Neural crest cell (in vitro differentiated cells): Measurements from ENCODE around the gene INTS1. TPM values are rescaled to one million over a fixed set of nuclear protein-coding genes. Genes with fewer than 3 reads are reported as not detected.

Source experiments
- DNase-seq: peaks from one replicate; pipeline ENCODE4 v3.0.0; 2021; ENCODE audit warnings: low read depth, mixed read lengths, low spot score
- H3K27ac Mint-ChIP-seq: one replicate; pipeline ENCODE4 v1.8.0; 2021; ENCODE audit warnings: mild to moderate bottlenecking, mixed read lengths; ENCODE audit not compliant: unreplicated experiment
- H3K27me3 Mint-ChIP-seq: 2 replicates; pipeline ENCODE4 v1.8.0; 2021; ENCODE audit warnings: low read depth, mild to moderate bottlenecking, mixed read lengths
- H3K36me3 Mint-ChIP-seq: 2 replicates; pipeline ENCODE4 v1.8.0; 2021; ENCODE audit warnings: low read depth, mild to moderate bottlenecking, mixed read lengths
- H3K4me1 Mint-ChIP-seq: 2 replicates; pipeline ENCODE4 v1.8.0; 2021; ENCODE audit warnings: mixed read lengths
- H3K4me3 Mint-ChIP-seq: one replicate; pipeline ENCODE4 v1.8.0; 2021; ENCODE audit warnings: mild to moderate bottlenecking, mixed read lengths
- H3K9me3 Mint-ChIP-seq: 2 replicates; pipeline ENCODE4 v1.8.0; 2021; ENCODE audit warnings: mixed read lengths
- CTCF ChIP-seq: fragments of 200-600 bp; sonication (generic); conservative IDR thresholded peaks from 2 replicates; pipeline ENCODE4 v1.5.0; 2021; ENCODE audit warnings: antibody characterized with exemption, mild to moderate bottlenecking
- total RNA-seq: library from RNA; stranded (reverse); gene quantifications from 2 replicates; pipeline ENCODE4 v1.2.1, GENCODE V29; 2021

Gene INTS1
- total RNA-seq, 1 donor from 2014 or later, result 134 TPM

- no peak for TF ChIP-seq CTCF
Observed at GRCh38 chr7:1478480-1478879, 25.7 kb downstream of the INTS1 start.

GRCh38 chr7:1476859-1477258 lies 27.3 kb downstream of the INTS1 start:
- no peaks in the 10 kb centered on the region for H3K9me3 Mint-ChIP-seq
- DNase-seq, result no peak
- no peak for TF ChIP-seq CTCF
- H3K36me3 Mint-ChIP-seq, result no peaks in the 10 kb centered on the region
- no peaks in the 10 kb centered on the region for H3K27me3 Mint-ChIP-seq
- no peaks in the 10 kb centered on the region for H3K4me1 Mint-ChIP-seq
- no peak overlapping the region for H3K4me3 Mint-ChIP-seq
- H3K27ac Mint-ChIP-seq, result no peak overlapping the region

More at GRCh38 chr7:1478480-1478879, 25.7 kb downstream of the INTS1 start:
- H3K36me3 Mint-ChIP-seq, result no peaks in the 10 kb centered on the region
- H3K4me1 Mint-ChIP-seq, result no peaks in the 10 kb centered on the region
- no peak overlapping the region for H3K4me3 Mint-ChIP-seq
- no peaks in the 10 kb centered on the region for H3K27me3 Mint-ChIP-seq
- H3K27ac Mint-ChIP-seq, result no peak overlapping the region
- DNase-seq, result no peak
- no peaks in the 10 kb centered on the region for H3K9me3 Mint-ChIP-seq

- Mint-ChIP-seq H3K4me1 (no peaks in the 10 kb centered on the region), H3K36me3 (no peaks in the 10 kb centered on the region), H3K27ac (no peak overlapping the region), H3K27me3 (no peaks in the 10 kb centered on the region), H3K4me3 (no peak overlapping the region), H3K9me3 (no peaks in the 10 kb centered on the region)
- DNase-seq, result no peak
- TF ChIP-seq CTCF, result no peak
Observed at GRCh38 chr7:1475991-1476390, 28.2 kb downstream of the INTS1 start.

GRCh38 chr7:1475393-1475792 lies 28.8 kb downstream of the INTS1 start:
- no peaks in the 10 kb centered on the region for H3K27me3 Mint-ChIP-seq
- H3K4me3 Mint-ChIP-seq, result no peak overlapping the region
- H3K27ac Mint-ChIP-seq, result no peak overlapping the region
- H3K4me1 Mint-ChIP-seq, result no peaks in the 10 kb centered on the region
- no peak for DNase-seq
- TF ChIP-seq CTCF, result no peak
- H3K9me3 Mint-ChIP-seq, result no peaks in the 10 kb centered on the region
- H3K36me3 Mint-ChIP-seq, result no peaks in the 10 kb centered on the region

- no peaks in the 10 kb centered on the region for H3K4me1 Mint-ChIP-seq
- H3K4me3 Mint-ChIP-seq, result no peak overlapping the region
- no peaks in the 10 kb centered on the region for H3K27me3 Mint-ChIP-seq
- no peaks in the 10 kb centered on the region for H3K36me3 Mint-ChIP-seq
- no peak overlapping the region for H3K27ac Mint-ChIP-seq
- no peak for TF ChIP-seq CTCF
- H3K9me3 Mint-ChIP-seq, result no peaks in the 10 kb centered on the region
- DNase-seq, result no peak
Observed at GRCh38 chr7:1474736-1475135, 29.5 kb downstream of the INTS1 start.
